NB4 (cell line): ENCODE results near the gene FOXJ3.

ENCODE experiments used
- DNase-seq: peaks from one replicate; pipeline ENCODE4 v3.0.0; 2010; ENCODE audit warnings: low read depth
- H3K4me3 ChIP-seq: one replicate; pipeline ENCODE4 v1.5.1; 2011; ENCODE audit warnings: mild to moderate bottlenecking, low read depth, low read length, moderate library complexity
- CTCF ChIP-seq: IDR thresholded peaks from one replicate; pipeline ENCODE4 v1.5.1; 2012; ENCODE audit warnings: low read depth, low read length
- MAX ChIP-seq: IDR thresholded peaks from 2 replicates; pipeline ENCODE4 v1.6.1; 2011; ENCODE audit warnings: low read depth, low read length
- MYC ChIP-seq: IDR thresholded peaks from 2 replicates; pipeline ENCODE4 v1.6.1; 2011; ENCODE audit warnings: low read depth, low read length
- POLR2A ChIP-seq: IDR thresholded peaks from 2 replicates; pipeline ENCODE4 v1.6.1; 2011; ENCODE audit warnings: mild to moderate bottlenecking; ENCODE audit not compliant: insufficient read length; ENCODE audit errors: extremely low read depth

The FOXJ3 gene

DNA sequence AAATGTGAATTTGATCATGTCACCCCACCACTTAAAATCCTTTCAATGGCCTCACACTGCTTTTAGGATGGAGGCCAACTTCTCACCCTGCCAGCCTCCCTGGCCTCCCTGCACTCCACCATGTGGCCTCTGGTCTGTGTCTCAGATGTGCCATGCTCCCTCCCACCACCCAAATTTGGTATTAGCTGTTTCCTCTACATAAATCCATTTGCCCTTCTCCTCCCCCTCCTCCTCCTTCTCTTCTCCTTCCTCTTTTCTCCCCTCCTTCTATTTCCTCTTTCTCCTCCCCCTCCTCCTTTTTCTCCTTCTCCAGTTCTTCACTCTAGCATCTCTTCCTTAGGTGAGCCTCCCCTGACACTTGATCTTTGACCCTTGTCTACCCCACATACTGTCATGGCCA lies 198.6 kb downstream of the FOXJ3 start:
- TF ChIP-seq MAX = no peak; the same call in 1 of the 2 replicates
- no peak for TF ChIP-seq MYC
- TF ChIP-seq POLR2A = no peak
- no peak for TF ChIP-seq CTCF
- H3K4me3 ChIP-seq = no peak overlapping the region
- DNase-seq = peak; percentile 38

DNA sequence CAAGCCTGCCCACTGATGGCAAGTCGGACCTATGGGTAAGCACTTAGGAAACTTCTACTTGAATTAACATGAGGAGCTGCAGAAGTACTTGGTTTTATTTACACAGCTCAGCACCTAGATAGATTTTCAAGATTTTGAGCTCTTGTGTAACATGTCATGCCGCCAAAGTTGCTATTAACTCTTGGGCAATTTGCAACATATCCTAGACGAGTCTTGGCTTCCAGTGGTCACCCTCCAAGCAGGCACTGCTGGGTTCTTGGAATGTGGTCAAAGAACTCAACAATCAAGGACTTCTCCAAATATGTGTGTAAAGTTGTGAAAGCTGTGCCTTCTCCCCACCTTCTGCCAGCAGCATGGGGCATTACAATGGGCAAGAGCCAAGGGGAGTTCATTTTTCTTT lies 199.6 kb downstream of the FOXJ3 start:
- DNase-seq = peak; percentile 19
- no peak overlapping the region for H3K4me3 ChIP-seq
- TF ChIP-seq POLR2A (no peak), MAX (no peak), CTCF (no peak), MYC (no peak)

GRCh38 chr1:42133809-42134526 lies 201.1 kb downstream of the FOXJ3 start:
- no peak overlapping the region for H3K4me3 ChIP-seq
- DNase-seq = no peak
- TF ChIP-seq MAX (no peak), MYC (no peak), CTCF (no peak), POLR2A (no peak)

- TF ChIP-seq MAX (no peak), MYC (no peak), POLR2A (no peak), CTCF (no peak)
- DNase-seq = no peak
- no peak overlapping the region for H3K4me3 ChIP-seq
These were observed 201.6 kb downstream of the FOXJ3 start for GRCh38 chr1:42133390-42133789.

GRCh38 chr1:42130061-42130660 lies 204.9 kb downstream of the FOXJ3 start:
- no peak overlapping the region for H3K4me3 ChIP-seq
- no peak for DNase-seq
- no peak for TF ChIP-seq POLR2A
- no peak for TF ChIP-seq MAX
- TF ChIP-seq MYC = no peak
- TF ChIP-seq CTCF = no peak
